HepG2 (cell line): ENCODE results near the gene REC114. TPM values are rescaled to one million over a fixed set of nuclear protein-coding genes. Genes with fewer than 3 reads are reported as not detected.
"Not testable (repeated sequence)": the region's sequence is repeated elsewhere in the genome, so short reads cannot be mapped to it uniquely, and the experiment has no call there.

Experiments used
- ATAC-seq: fragments of 200-7000 bp; cut with Tn5 transposase; 3 replicates; pipeline ENCODE4 v1.9.1; 2020; ENCODE audit warnings: mild to moderate bottlenecking, moderate library complexity
- BruUV-seq: library from RNA; stranded (reverse); fragments of 400-500 nt; replicated peaks from 2 replicates; lab custom pipeline; 2021; lab: Mats Ljungman, UMichigan
- CTCF ChIA-PET: fragments of 300-600 bp; formaldehyde crosslinking; extraction: SDS; loops from one replicate; lab custom pipeline; 2021; ENCODE audit warnings: low total read pairs, inconsistent platforms, low intra/inter-chr PET ratio; lab: Yijun Ruan, JAX
- POLR2A ChIA-PET: fragments of 350-600 bp; sonication (Branson Sonifier 250); formaldehyde crosslinking; loops from one replicate; lab custom pipeline; 2020; ENCODE audit warnings: antibody characterized with exemption, inconsistent platforms; lab: Yijun Ruan, JAX
- DNase-seq: peaks from one replicate; pipeline ENCODE4 v3.0.0-alpha.2; 2015; ENCODE audit warnings: low spot score
- FAIRE-seq: peaks from 3 replicates; lab custom pipeline; 2011; peaks lifted over from hg19 to GRCh38; lab: Jason Lieb, UNC
- H2AFZ ChIP-seq: one replicate; pipeline ENCODE4 v1.6.1; 2011; ENCODE audit warnings: low read length, inconsistent platforms
- H3K27ac ChIP-seq: fragments of 300-600 bp; 3 replicates; pipeline ENCODE4 v1.8.0; 2011; ENCODE audit warnings: mixed run types, mild to moderate bottlenecking, mixed read lengths, low read length, inconsistent platforms; ENCODE audit not compliant: insufficient read depth; ENCODE audit errors: extremely low read length
- H3K27me3 ChIP-seq, 2 experiments: fragments of 200-600 bp in 1 of 2; 2 replicates in 1 of 2; 3 replicates in 1 of 2; pipeline versions ENCODE4 v1.6.0 to v1.8.0; 2011; ENCODE audit warnings: low read length in 2 of 2, mild to moderate bottlenecking in 2 of 2, moderate library complexity in 2 of 2, inconsistent platforms in 1 of 2; ENCODE audit not compliant: insufficient read depth in 2 of 2, control insufficient read depth in 1 of 2
- H3K36me3 ChIP-seq, 2 experiments: fragments of 200-600 bp in 1 of 2; replicated peaks in 1 of 2; 2 replicates in 1 of 2; 3 replicates in 1 of 2; pipeline versions ENCODE4 v1.5.1 to v1.8.0; 2011; ENCODE audit warnings: low read length in 2 of 2, inconsistent platforms in 1 of 2; ENCODE audit not compliant: insufficient read depth in 2 of 2, control insufficient read depth in 1 of 2
- H3K4me1 ChIP-seq: 2 replicates; pipeline ENCODE4 v1.5.1; 2012; ENCODE audit warnings: low read length, inconsistent platforms; ENCODE audit not compliant: insufficient read depth
- H3K4me2 ChIP-seq: 2 replicates; pipeline ENCODE4 v1.6.0; 2011; ENCODE audit warnings: low read depth, low read length, inconsistent platforms
- H3K4me3 ChIP-seq, 3 experiments: fragments of 200-600 bp in 1 of 3; sonication (generic), shearing (Covaris generic) in 1 of 3; replicated peaks in 1 of 3; 2 replicates each; pipeline ENCODE4 v1.5.1; 2011 to 2016; ENCODE audit warnings: low read length in 3 of 3, inconsistent platforms in 2 of 3, low read depth in 2 of 3, mild to moderate bottlenecking in 2 of 3, control low read depth in 1 of 3, mixed read lengths in 1 of 3; ENCODE audit not compliant: insufficient read depth in 1 of 3
- H3K79me2 ChIP-seq: one replicate; pipeline ENCODE4 v1.6.1; 2011; ENCODE audit warnings: low read length, inconsistent platforms; ENCODE audit not compliant: insufficient read depth
- H3K9ac ChIP-seq: 2 replicates; pipeline ENCODE4 v1.6.0; 2011; ENCODE audit warnings: mild to moderate bottlenecking, low read depth, low read length, inconsistent platforms; ENCODE audit not compliant: insufficient read depth
- H3K9me3 ChIP-seq: 2 replicates; pipeline ENCODE4 v1.5.1; 2012; ENCODE audit warnings: mild to moderate bottlenecking, low read length
- H4K20me1 ChIP-seq: 2 replicates; pipeline ENCODE4 v1.6.0; 2011; ENCODE audit warnings: inconsistent platforms, mild to moderate bottlenecking, low read length, moderate library complexity; ENCODE audit not compliant: insufficient read depth
- CEBPB ChIP-seq: IDR thresholded peaks from 2 replicates; pipeline ENCODE4 v1.6.1; 2011; ENCODE audit warnings: low read depth, low read length, improper control_type of control experiment, borderline replicate concordance
- GATAD1 ChIP-seq: IDR thresholded peaks from 2 replicates; pipeline ENCODE4 v1.6.1; 2016; ENCODE audit warnings: missing genetic modification reagents, missing compliant biosample characterization
- GPBP1L1 ChIP-seq: sonication (generic); formaldehyde crosslinking; IDR thresholded peaks from 2 replicates; pipeline ENCODE4 v1.5.0; 2020; ENCODE audit warnings: mild to moderate bottlenecking, missing genetic modification reagents
- HNRNPH1 ChIP-seq: fragments of 200-400 bp; formaldehyde crosslinking; optimal IDR thresholded peaks from 2 replicates; pipeline ENCODE3; 2017; ENCODE audit warnings: mild to moderate bottlenecking, low read depth, low read length
- HNRNPLL ChIP-seq: fragments of 200-400 bp; formaldehyde crosslinking; IDR thresholded peaks from 2 replicates; pipeline ENCODE4 v1.6.1; 2017; ENCODE audit warnings: mild to moderate bottlenecking, low read depth, low read length; ENCODE audit not compliant: poor library complexity, severe bottlenecking
- MIER2 ChIP-seq: IDR thresholded peaks from 2 replicates; pipeline ENCODE4 v1.6.1; 2016; ENCODE audit warnings: missing biosample characterization, missing genetic modification reagents
- SALL2 ChIP-seq: sonication (generic); formaldehyde crosslinking; IDR thresholded peaks from 2 replicates; pipeline ENCODE4 v1.8.1; 2023; ENCODE audit warnings: mild to moderate bottlenecking, missing genetic modification reagents, inconsistent platforms
- SYNCRIP ChIP-seq: fragments of 200-400 bp; formaldehyde crosslinking; IDR thresholded peaks from 2 replicates; pipeline ENCODE4 v1.6.1; 2018; ENCODE audit warnings: mild to moderate bottlenecking, low read depth, low read length; ENCODE audit not compliant: insufficient read depth
- ZBTB38 ChIP-seq: sonication (generic); formaldehyde crosslinking; IDR thresholded peaks from 2 replicates; pipeline ENCODE4 v1.5.1; 2020; ENCODE audit warnings: mild to moderate bottlenecking, missing genetic modification reagents
- ZNF101 ChIP-seq: sonication (generic); formaldehyde crosslinking; IDR thresholded peaks from 2 replicates; pipeline ENCODE4 v1.4.0; 2020; ENCODE audit warnings: mild to moderate bottlenecking, low read depth, missing genetic modification reagents, borderline replicate concordance
- ZNF30 ChIP-seq: sonication (generic); formaldehyde crosslinking; IDR thresholded peaks from 2 replicates; pipeline ENCODE4 v1.5.0; 2020; ENCODE audit warnings: mild to moderate bottlenecking, missing genetic modification reagents
- ZNF605 ChIP-seq: sonication (generic); formaldehyde crosslinking; IDR thresholded peaks from 2 replicates; pipeline ENCODE4 v1.8.0; 2022; ENCODE audit warnings: mild to moderate bottlenecking, missing genetic modification reagents
- ZNF629 ChIP-seq: sonication (generic); formaldehyde crosslinking; conservative IDR thresholded peaks from 2 replicates; pipeline ENCODE4 v1.5.0; 2020; ENCODE audit warnings: missing genetic modification reagents
- ZNF816 ChIP-seq: sonication (generic); formaldehyde crosslinking; IDR thresholded peaks from 2 replicates; pipeline ENCODE4 v1.8.0; 2022; ENCODE audit warnings: missing genetic modification reagents, mild to moderate bottlenecking, borderline replicate concordance
- ZSCAN20 ChIP-seq: sonication (generic); formaldehyde crosslinking; IDR thresholded peaks from 2 replicates; pipeline ENCODE4 v1.4.0; 2020; ENCODE audit warnings: missing genetic modification reagents, mild to moderate bottlenecking, borderline replicate concordance
- ZSCAN30 ChIP-seq: sonication (generic); formaldehyde crosslinking; IDR thresholded peaks from 2 replicates; pipeline ENCODE4 v1.5.0; 2020; ENCODE audit warnings: mild to moderate bottlenecking, missing genetic modification reagents
- WGBS: methylation state at CpG from one replicate; pipeline ENCODE4 v1.1.6; 2017; ENCODE audit warnings: low lambda C conversion rate; 5-methylcytosine and 5-hydroxymethylcytosine counted together
- in situ Hi-C: cut with HindIII; loops from 2 replicates; pipeline ENCODE4 v1.10.0; 2017; ENCODE audit warnings: low pct_unique_long_range_greater_than_20kb; ENCODE audit not compliant: extremely low pct_ligation_motif_present
- intact Hi-C: fragments of 100-400 bp; cut with micrococcal nuclease; formaldehyde crosslinking; loops from one replicate; pipeline ENCODE4 v1.10.0; 2022; ENCODE audit not compliant: unreplicated experiment
- polyA plus RNA-seq, 8 experiments: library from polyadenylated mRNA; depleted of rRNA in 3 of 8; stranded (reverse) in 7 of 8; unstranded in 1 of 8; fragments of >200 nt; fragmentation: Illumina TruSeq in 4 of 8; extraction: Trizol in 4 of 8; gene quantifications; 2 replicates each; pipeline versions ENCODE4 v1.2.1 to v1.2.3, GENCODE V29; 2011 to 2016; ENCODE audit warnings: low read depth in 4 of 8, missing spikeins in 1 of 8, mixed read lengths in 1 of 8; ENCODE audit not compliant: insufficient read depth in 1 of 8
- total RNA-seq, 5 experiments: library from RNA; depleted of rRNA; stranded (reverse); fragments of >200 nt; fragmentation: Illumina TruSeq; extraction: Trizol; gene quantifications; 2 replicates each; pipeline ENCODE4 v1.2.3, GENCODE V29; 2016; ENCODE audit warnings: low read depth in 1 of 5

REC114 gene
- total and polyA plus RNA-seq, 2 of the 13 experiments (the other 11 are each of a cell fraction or from before 2014, with no cell fraction given) = not detected

GRCh38 chr15:73548925-73549324 is 106.0 kb downstream of the REC114 start:
- 81% methylated on average over 3 of the region's 3 CpGs for WGBS
- FAIRE-seq, POLR2A ChIA-PET, H4K20me1 ChIP-seq, H3K36me3 ChIP-seq, H3K27me3 ChIP-seq, H3K4me3 ChIP-seq, BruUV-seq, H3K4me2 ChIP-seq, H2AFZ ChIP-seq, CTCF ChIA-PET, in situ Hi-C loops, H3K9me3 ChIP-seq, intact Hi-C loops, H3K79me2 ChIP-seq, H3K9ac ChIP-seq, H3K4me1 ChIP-seq, ATAC-seq, H3K27ac ChIP-seq, DNase-seq: not testable (repeated sequence)
- TF ChIP-seq CEBPB = 0 out of 2 replicates have a peak, but pooled peaks have one; percentile 22

- FAIRE-seq (no peak), DNase-seq (no peak), ATAC-seq (no peak)
- TF ChIP-seq ZBTB38 (CRISPR knock-in tag) (no peak), GATAD1 (CRISPR knock-in tag) (no peak), GPBP1L1 (CRISPR knock-in tag) (no peak), HNRNPH1 (no peak), SYNCRIP (no peak), ZSCAN20 (CRISPR knock-in tag) (no peak), ZNF101 (CRISPR knock-in tag) (no peak), SALL2 (CRISPR knock-in tag) (no peak), ZNF30 (CRISPR knock-in tag) (no peak), ZNF816 (CRISPR knock-in tag) (no peak), MIER2 (CRISPR knock-in tag) (no peak), ZNF629 (CRISPR knock-in tag) (no peak), HNRNPLL (no peak), ZNF605 (CRISPR knock-in tag) (no peak), ZSCAN30 (CRISPR knock-in tag) (no peak)
- no peaks in the 10 kb centered on the region for H4K20me1 ChIP-seq
- H3K27ac ChIP-seq = no peak overlapping the region
- no peaks in the 10 kb centered on the region for H3K27me3 ChIP-seq
- CTCF ChIA-PET = no interaction called here
- in situ Hi-C loops (no loop called here), intact Hi-C loops (no loop called here)
- no peaks in the 10 kb centered on the region for H3K36me3 ChIP-seq
- BruUV-seq = no TSS peak
- H3K4me1 ChIP-seq = no peaks in the 10 kb centered on the region
- POLR2A ChIA-PET = interaction anchor here (1.6 kb wide), 1 partner anchor 83 kb away, joined by 3 read pairs; no protein-coding TSS in a partner anchor
- H3K4me2 ChIP-seq = no peak overlapping the region
- H2AFZ ChIP-seq = no peak overlapping the region
- no peak overlapping the region for H3K9ac ChIP-seq
- H3K9me3 ChIP-seq = no peaks in the 10 kb centered on the region
- no peak overlapping the region for H3K4me3 ChIP-seq
- no peaks in the 10 kb centered on the region for H3K79me2 ChIP-seq
These were observed 107.2 kb downstream of the REC114 start for GRCh38 chr15:73550190-73550589.
